Middle frontal gyrus (tissue), 1 donor: ENCODE measurements around the gene POLE2.
"Not testable (repeated sequence)": the region's sequence is repeated elsewhere in the genome, so short reads cannot be mapped to it uniquely, and the experiment has no call there.

Experiments
- DNase-seq: peaks from one replicate; pipeline ENCODE4 v3.0.0-alpha.2; 2015; ENCODE audit warnings: low spot score; ENCODE audit errors: extremely low spot score

POLE2 gene

GRCh38 chr14:49659526-49660455 lies 28.2 kb downstream of the POLE2 start:
- DNase-seq, result no peak

DNA sequence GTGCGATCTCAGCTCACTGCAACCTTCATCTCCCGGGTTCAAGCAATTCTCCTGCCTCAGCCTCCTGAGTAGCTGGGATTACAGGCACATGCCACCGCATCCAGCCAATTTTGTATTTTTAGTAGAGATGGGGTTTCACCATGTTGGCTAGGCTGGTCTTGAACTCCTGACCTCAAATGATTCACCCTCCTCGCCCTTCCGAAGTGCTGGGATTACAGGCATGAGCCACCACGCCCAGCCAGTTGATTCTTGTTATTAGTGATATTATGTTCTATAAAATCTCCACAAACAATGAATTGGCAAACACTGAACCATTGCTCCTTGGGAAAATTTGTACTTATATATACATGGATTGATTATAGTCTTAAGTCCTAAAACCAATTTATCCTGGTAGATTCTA lies 30.5 kb downstream of the POLE2 start:
- not testable (repeated sequence) for DNase-seq

GRCh38 chr14:49654511-49654910 lies 33.5 kb downstream of the POLE2 start:
- no peak for DNase-seq

DNA sequence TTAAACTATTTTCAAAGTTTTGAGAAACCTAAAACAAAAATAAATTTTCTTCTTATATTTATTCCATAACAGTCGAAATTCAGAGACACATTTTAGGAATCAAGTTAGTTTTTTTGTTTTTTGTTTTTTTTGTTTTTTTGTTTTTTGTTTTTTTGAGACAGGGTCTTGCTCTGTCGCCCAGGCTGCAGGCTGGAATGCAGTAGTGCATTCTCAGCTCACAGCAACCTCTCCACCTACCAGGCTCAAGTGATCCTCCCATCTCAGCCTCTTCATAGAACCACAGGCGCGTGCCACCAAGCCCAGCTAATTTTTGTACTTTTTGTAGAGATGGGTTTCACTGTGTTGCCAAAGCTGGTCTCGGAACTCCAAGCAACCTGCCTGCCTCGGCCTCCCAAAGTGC lies 34.5 kb downstream of the POLE2 start:
- no peak for DNase-seq

DNA sequence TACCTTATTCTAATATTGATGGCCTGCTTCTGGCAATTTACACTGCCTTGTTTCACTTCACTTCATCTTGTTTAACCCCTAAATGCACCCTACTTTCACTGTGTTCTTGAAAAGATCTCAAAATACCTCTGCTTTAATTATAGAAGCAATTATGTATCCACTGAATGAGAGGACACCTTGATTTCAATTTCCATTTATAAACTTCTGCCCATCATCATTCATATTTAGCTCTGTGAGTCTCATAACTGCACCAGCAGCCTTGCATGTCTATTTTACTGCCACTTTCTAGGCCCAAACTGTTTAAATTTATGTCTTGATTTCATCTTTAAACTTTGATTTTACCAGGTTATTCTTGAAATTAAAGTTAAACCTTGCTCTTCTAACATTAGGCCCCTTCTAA lies 45.9 kb downstream of the POLE2 start:
- DNase-seq, result no peak

GRCh38 chr14:49641697-49642129 lies 46.3 kb downstream of the POLE2 start:
- no peak for DNase-seq

GRCh38 chr14:49640540-49641417 lies 47.2 kb downstream of the POLE2 start:
- DNase-seq, result no peak

DNA sequence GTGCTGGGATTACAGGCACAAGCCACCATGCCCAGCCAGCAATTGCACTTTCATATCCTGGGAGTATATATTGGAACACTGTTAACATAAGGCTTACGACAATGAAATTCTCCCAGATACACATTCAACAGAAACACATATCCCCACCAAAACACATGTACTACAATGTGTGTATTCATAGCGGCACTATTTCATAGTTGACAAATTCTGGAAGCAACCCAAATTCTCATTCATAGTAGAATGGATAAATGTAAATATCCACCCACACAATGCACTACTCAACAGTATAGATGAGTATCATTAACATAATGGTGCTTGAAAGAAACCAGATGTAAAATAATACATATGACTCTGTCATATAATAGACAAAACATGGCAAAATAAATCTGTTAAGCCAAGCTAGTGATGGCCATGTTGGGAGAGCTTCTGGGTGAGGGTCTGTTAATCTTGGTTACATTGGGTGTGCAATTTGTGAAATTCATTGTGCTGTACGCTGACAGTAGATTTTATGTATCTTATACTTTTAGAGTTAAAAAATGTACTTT lies 50.4 kb downstream of the POLE2 start:
- no peak for DNase-seq

- no peak for DNase-seq
These were observed 51.1 kb downstream of the POLE2 start for GRCh38 chr14:49636866-49637265.

- no peak for DNase-seq
These were observed 53.3 kb downstream of the POLE2 start, which contains the start of gene DNAAF2 for GRCh38 chr14:49634547-49635334. TSS of gene DNAAF2 (minus strand) at chr14:49635244. CDS start at chr14:49635149, 95 bp downstream.

DNA sequence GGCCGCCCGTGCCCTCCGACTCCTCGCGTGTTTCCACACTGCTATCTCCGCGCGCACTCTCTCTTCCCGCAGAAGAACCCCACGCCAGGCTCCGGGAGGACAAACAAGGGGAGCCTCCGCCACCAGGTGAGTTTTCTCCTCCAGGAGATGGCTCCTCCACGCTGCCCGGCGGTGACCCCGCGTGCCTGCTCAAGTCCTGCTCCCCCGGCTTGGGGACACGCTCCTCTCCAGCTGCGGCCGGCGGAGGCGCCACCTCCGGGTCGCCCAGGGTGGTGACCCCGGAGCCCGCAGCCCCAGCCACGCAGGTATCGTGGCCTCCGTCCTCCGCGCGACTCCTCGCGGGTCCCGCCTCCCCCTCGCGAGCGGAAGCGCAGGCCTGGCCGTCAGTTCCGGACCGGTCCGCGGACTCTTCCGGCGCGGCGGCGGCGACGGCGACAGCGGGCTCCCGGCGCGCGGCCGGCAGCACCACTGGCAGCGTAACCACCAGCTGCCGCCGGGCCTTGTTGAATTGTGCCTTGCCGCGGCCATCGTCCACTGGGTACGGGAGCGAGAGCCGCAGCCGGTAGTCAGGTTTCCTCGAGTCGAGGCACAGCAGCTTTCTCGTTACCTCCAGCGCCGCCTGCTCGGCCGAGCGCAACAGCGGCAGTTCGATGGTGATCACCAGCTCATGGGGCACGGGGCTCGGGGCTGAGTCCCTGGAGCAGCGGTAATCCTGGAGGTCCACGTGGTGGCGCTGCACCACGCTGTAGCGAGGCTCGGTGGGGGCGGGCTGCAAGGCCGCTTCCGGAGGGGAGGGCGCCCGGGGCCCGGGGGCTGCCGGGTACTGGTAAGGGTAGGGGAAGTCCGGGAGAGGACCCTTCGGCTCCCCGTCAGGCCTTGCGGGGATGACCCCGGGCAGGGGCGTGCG lies 54.1 kb downstream of the POLE2 start:
- peak; percentile 89 for DNase-seq

- DNase-seq, result no peak
These were observed 63.8 kb downstream of the POLE2 start for GRCh38 chr14:49623941-49624839.

GRCh38 chr14:49623387-49623786 lies 64.6 kb downstream of the POLE2 start:
- DNase-seq, result no peak

GRCh38 chr14:49622022-49622607 lies 65.9 kb downstream of the POLE2 start:
- no peak for DNase-seq

GRCh38 chr14:49621114-49621881 lies 66.7 kb downstream of the POLE2 start:
- DNase-seq, result no peak

GRCh38 chr14:49620182-49621113 lies 67.6 kb downstream of the POLE2 start, which contains the start of the genes MGAT2 and RPL36AL:
TSS of gene MGAT2 (plus strand) at chr14:49620799. CDS start at chr14:49621269, 470 bp downstream.
TSS of gene RPL36AL (minus strand) at chr14:49620626. CDS start at chr14:49619104, 1,522 bp downstream.
- DNase-seq, result peak; percentile 92
